KOPT-K1 (cell line): ENCODE measurements around the gene CSMD2.

Experiments
- H3K27ac ChIP-seq: fragments of 200-600 bp; sonication (generic); 2 replicates; pipeline ENCODE4 v1.5.1; 2016; ENCODE audit warnings: antibody characterized with exemption, mild to moderate bottlenecking, low read depth, low read length; ENCODE audit not compliant: poor library complexity, severe bottlenecking
- H3K36me3 ChIP-seq: fragments of 200-600 bp; sonication (generic); 2 replicates; pipeline ENCODE4 v1.5.1; 2017; ENCODE audit warnings: antibody characterized with exemption, mild to moderate bottlenecking, low read length, moderate library complexity; ENCODE audit not compliant: insufficient read depth
- H3K9me3 ChIP-seq: fragments of 200-600 bp; sonication (generic); 2 replicates; pipeline ENCODE4 v1.5.1; 2017; ENCODE audit warnings: antibody characterized with exemption, low read length, mild to moderate bottlenecking; ENCODE audit not compliant: insufficient read depth, poor library complexity, severe bottlenecking

The CSMD2 gene

GRCh38 chr1:33860671-33861070 lies 304.4 kb downstream of the CSMD2 start:
- no peaks in the 10 kb centered on the region for H3K36me3 ChIP-seq
- no peaks in the 10 kb centered on the region for H3K9me3 ChIP-seq
- H3K27ac ChIP-seq: no peak overlapping the region

DNA sequence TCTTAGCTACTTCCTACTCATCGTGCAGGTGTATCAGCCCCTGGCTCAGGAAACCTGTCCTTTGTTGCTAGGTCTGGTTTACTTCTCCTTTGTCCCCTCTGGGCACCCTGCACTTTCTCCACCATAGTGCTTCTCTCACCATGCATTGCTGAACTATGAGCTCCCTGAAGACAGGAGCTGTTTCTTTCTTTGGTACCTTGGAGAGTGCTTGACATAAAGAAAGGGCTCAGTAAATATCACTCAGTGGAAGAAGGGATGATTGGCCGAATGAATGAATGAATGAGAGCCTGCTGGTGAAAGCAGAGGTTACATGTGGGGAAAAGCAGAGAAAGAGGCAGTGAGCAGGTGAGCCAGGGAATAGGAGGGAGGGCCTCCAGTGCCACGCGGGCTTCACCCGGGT lies 310.9 kb downstream of the CSMD2 start:
- H3K9me3 ChIP-seq: no peaks in the 10 kb centered on the region
- no peak overlapping the region for H3K27ac ChIP-seq
- H3K36me3 ChIP-seq: no peaks in the 10 kb centered on the region

DNA sequence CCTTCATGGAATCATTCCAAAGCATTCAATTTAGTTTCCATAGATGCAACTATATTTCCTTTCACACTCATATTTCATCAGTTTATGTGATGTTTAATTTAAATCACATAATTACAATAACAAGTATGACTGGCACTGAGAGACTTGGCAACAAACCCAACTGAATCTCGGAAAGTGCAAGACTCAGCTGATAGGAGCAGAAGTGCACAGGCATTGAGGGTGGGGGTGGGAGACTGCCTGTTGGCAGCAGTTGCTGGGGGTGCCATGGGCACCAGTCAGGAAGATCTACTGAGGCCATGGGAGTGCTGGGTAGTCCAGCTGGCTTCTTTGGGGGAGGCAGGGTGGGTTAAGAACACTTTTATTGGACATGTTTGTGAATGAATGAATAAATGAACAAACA lies 311.6 kb downstream of the CSMD2 start:
- no peaks in the 10 kb centered on the region for H3K36me3 ChIP-seq
- H3K9me3 ChIP-seq: no peaks in the 10 kb centered on the region
- no peak overlapping the region for H3K27ac ChIP-seq

GRCh38 chr1:33852711-33853110 lies 312.3 kb downstream of the CSMD2 start:
- Histone ChIP-seq H3K36me3 (no peaks in the 10 kb centered on the region), H3K9me3 (no peaks in the 10 kb centered on the region)

GRCh38 chr1:33850481-33850880 lies 314.5 kb downstream of the CSMD2 start:
- H3K27ac ChIP-seq: no peak overlapping the region
- no peaks in the 10 kb centered on the region for H3K36me3 ChIP-seq
- H3K9me3 ChIP-seq: no peaks in the 10 kb centered on the region

More at GRCh38 chr1:33852711-33853110, 312.3 kb downstream of the CSMD2 start:
- no peak overlapping the region for H3K27ac ChIP-seq

GRCh38 chr1:33849211-33849610 lies 315.8 kb downstream of the CSMD2 start:
- H3K9me3 ChIP-seq: no peaks in the 10 kb centered on the region
- no peak overlapping the region for H3K27ac ChIP-seq
- H3K36me3 ChIP-seq: no peaks in the 10 kb centered on the region

DNA sequence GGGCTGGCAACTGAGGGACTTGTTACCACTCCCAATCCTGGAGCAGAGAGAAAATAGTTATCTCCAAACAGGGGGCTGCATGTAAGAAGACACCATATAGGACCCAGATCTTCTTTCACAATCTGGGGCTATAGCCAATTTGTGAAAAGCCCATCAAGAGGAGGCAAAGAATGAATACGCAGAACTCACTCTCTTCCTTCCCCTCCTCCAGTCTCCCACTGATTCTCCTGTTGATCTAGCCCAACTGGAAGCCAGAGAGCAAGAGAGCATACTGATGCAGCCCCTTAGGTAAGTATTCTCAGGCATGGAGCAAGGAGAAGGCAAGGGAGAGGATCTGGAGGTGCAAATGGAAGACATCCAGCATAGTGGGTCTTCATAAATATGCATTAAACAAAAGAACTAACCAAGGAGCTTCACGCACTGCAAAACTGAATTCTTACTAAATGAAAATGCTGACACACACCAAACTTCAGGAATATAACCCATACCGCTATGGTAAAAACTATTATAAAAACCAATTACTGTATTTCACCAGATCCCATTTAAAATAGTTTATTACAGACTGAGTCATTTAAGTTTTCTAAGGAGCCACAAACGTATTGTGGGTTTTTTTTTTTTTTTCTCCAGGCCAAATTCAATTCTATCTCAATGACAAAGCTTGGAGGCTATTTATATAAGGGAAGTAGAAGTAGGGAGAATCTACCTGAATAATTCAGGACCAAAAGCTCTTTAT lies 316.7 kb downstream of the CSMD2 start:
- H3K9me3 ChIP-seq: no peaks in the 10 kb centered on the region
- H3K36me3 ChIP-seq: no peaks in the 10 kb centered on the region
- no peak overlapping the region for H3K27ac ChIP-seq

DNA sequence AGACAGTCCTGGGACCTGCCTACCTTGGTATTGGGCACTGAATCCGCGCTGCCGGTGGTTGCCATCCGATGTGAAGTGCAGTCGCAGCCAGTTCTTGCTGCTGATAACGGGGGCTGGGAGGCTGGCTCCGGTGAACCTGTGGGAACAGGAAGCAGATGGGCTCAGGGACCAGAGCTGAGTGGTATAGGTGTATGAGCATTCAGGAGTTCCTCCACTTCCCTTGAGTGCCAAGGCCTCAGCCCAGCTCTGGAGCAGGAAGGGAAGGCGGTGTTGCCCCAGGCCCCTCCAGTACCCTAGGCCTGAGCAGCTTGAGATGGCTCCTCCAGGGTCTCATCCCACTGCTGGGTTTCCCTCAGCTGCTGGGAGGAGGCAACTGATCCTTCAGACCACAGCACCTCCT lies 318.2 kb downstream of the CSMD2 start:
- Histone ChIP-seq H3K9me3 (no peaks in the 10 kb centered on the region), H3K27ac (no peak overlapping the region), H3K36me3 (no peaks in the 10 kb centered on the region)

DNA sequence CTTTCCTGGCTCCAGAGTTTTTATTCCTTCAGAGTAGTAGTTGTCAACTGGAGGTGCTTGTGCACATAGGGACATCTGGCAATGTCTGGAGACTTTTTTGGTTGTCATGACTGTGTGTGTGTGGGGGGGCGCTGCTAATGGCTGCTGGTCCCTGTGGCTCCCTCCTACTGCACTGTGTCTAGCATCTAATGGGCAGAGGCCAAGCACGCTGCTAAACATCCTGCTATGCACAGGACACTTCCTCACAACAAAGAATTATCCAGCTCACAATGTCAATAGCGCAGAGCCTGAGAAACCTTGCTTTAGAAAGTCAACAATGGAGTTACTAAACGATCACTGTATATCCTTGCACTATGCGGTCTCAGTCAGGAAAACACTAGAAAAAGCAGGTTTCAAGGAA lies 320.9 kb downstream of the CSMD2 start:
- Histone ChIP-seq H3K36me3 (no peaks in the 10 kb centered on the region), H3K27ac (no peak overlapping the region), H3K9me3 (no peaks in the 10 kb centered on the region)

DNA sequence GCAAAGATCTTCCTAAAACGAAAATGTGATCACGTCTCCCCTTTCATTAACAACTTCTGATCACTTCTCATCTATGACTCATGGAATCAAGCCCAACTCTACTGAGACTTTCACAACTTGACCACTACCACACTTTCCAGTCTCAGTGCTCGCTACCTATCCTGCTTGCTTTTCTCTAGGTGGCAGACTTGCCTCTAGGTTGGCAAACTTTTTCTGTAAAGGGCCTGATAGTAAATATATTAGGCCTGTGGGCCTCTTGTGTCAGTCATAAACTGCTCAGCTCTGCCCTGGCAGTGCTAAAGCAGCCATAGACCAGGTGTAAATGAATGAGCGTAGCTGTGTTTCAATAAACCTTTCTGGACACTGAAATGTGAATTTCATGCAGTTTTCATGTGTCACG lies 322.7 kb downstream of the CSMD2 start:
- H3K27ac ChIP-seq: no peak overlapping the region
- H3K9me3 ChIP-seq: no peaks in the 10 kb centered on the region
- H3K36me3 ChIP-seq: no peaks in the 10 kb centered on the region

- no peak overlapping the region for H3K27ac ChIP-seq
- no peaks in the 10 kb centered on the region for H3K9me3 ChIP-seq
- H3K36me3 ChIP-seq: no peaks in the 10 kb centered on the region
Measured at GRCh38 chr1:33841494-33841893, 323.5 kb downstream of the CSMD2 start.

- no peaks in the 10 kb centered on the region for H3K36me3 ChIP-seq
Measured at GRCh38 chr1:33837635-33838034, 327.4 kb downstream of the CSMD2 start.

DNA sequence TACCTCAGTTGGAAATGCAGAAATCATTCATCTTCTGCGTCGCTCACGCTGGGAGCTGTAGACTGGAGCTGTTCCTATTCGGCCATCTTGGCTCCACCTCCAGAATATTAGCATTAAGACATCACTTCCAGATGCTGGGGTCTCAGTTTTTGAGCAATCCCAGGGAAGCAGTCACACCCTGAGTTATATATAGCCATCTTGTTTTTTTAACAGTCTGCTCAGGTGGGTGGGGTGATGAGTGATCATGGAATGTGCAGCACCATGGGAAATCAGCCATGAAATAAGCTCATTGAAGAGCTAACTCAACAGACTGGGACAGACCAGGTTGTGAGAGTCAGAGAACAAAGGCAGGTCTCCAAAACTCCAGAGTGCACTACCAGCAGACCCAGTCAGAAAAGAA lies 328.1 kb downstream of the CSMD2 start:
- Histone ChIP-seq H3K36me3 (no peaks in the 10 kb centered on the region), H3K9me3 (no peaks in the 10 kb centered on the region), H3K27ac (no peak overlapping the region)

More at GRCh38 chr1:33837635-33838034, 327.4 kb downstream of the CSMD2 start:
- H3K9me3 ChIP-seq: no peaks in the 10 kb centered on the region
- H3K27ac ChIP-seq: no peak overlapping the region

GRCh38 chr1:33828654-33829053 lies 336.4 kb downstream of the CSMD2 start:
- H3K27ac ChIP-seq: no peak overlapping the region
- H3K36me3 ChIP-seq: no peaks in the 10 kb centered on the region
- H3K9me3 ChIP-seq: peaks cover 4% of the 10 kb centered on the region

- Histone ChIP-seq H3K36me3 (no peaks in the 10 kb centered on the region), H3K27ac (no peak overlapping the region), H3K9me3 (peaks cover 4% of the 10 kb centered on the region)
Measured at GRCh38 chr1:33828059-33828458, 337.0 kb downstream of the CSMD2 start.

GRCh38 chr1:33826711-33827110 lies 338.3 kb downstream of the CSMD2 start:
- H3K27ac ChIP-seq: no peak overlapping the region
- peaks cover 4% of the 10 kb centered on the region for H3K9me3 ChIP-seq
- no peaks in the 10 kb centered on the region for H3K36me3 ChIP-seq
